Muscle layer of colon (tissue), 2 donors: ENCODE measurements around the gene LYPD6B.

Experiments
- H3K27ac ChIP-seq: one replicate; pipeline ENCODE4 v1.7.0; 2013; ENCODE audit warnings: low read depth, mild to moderate bottlenecking, low read length, moderate library complexity
- H3K27me3 ChIP-seq, 2 donors: one replicate each; pipeline ENCODE4 v1.7.0; 2013; ENCODE audit warnings: low read length in 2 of 2, mild to moderate bottlenecking in 2 of 2; ENCODE audit not compliant: insufficient read depth in 2 of 2, control insufficient read depth in 1 of 2
- H3K36me3 ChIP-seq: one replicate; pipeline ENCODE4 v1.7.0; 2013; ENCODE audit warnings: mild to moderate bottlenecking, low read length; ENCODE audit not compliant: insufficient read depth
- H3K4me1 ChIP-seq: one replicate; pipeline ENCODE4 v1.7.0; 2013; ENCODE audit warnings: mild to moderate bottlenecking, low read length; ENCODE audit not compliant: insufficient read depth
- H3K4me3 ChIP-seq, 2 donors: one replicate each; pipeline ENCODE4 v1.7.0; 2013; ENCODE audit warnings: low read length in 2 of 2, low read depth in 1 of 2, mild to moderate bottlenecking in 1 of 2, moderate library complexity in 1 of 2
- H3K9ac ChIP-seq: one replicate; pipeline ENCODE4 v1.7.0; 2013; ENCODE audit warnings: low read length
- H3K9me3 ChIP-seq: one replicate; pipeline ENCODE4 v1.7.0; 2013; ENCODE audit warnings: mild to moderate bottlenecking, low read length
- donor health status: abdominal sarcoma.
- donor health status: Adenocarcinoma of cecum.

Gene LYPD6B

DNA sequence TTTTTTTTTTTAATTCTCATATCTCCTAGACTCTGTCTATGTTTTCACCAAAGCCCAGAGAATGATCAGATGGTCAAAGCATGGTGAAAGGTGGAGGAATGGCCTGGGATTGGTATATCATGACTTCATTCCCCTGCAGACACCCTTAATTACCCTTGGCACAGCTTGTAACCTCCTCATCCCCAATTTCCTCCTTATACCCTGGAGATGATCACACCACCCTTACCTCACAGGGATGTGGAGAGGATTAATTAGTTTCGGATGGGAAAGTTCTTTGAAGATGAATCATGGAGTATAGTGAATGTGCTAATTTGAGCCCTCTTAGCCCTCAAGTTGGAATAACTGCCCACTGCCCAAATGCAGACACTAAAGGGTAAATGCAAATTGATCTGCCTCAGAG lies 153.9 kb downstream of the LYPD6B start:
- H3K36me3 ChIP-seq = no peaks in the 10 kb centered on the region
- no peak overlapping the region for H3K27ac ChIP-seq
- no peak overlapping the region for H3K4me3 ChIP-seq
- no peaks in the 10 kb centered on the region for H3K27me3 ChIP-seq
- no peaks in the 10 kb centered on the region for H3K4me1 ChIP-seq
- H3K9me3 ChIP-seq = no peaks in the 10 kb centered on the region
- H3K9ac ChIP-seq = no peak overlapping the region

DNA sequence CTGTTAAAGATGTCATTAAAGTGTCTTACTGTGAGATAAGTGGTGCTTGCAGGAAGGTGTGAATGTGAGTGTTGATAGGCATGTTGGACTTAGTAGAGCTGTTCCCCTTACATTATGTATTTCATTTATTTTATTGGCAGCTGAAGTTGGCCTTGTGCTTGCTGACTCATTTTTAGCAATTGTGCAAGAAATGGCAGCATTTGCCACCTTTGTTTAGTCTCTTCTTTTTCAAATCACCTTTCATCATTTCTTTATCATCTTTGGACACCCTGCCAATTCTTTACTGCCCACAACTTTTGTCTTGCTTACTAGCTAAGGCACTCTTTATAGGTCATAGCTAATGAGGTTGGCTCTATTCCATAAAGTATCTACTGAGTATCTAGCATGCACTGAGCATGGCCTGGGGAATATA lies 161.6 kb downstream of the LYPD6B start:
- no peaks in the 10 kb centered on the region for H3K27me3 ChIP-seq
- no peaks in the 10 kb centered on the region for H3K36me3 ChIP-seq
- no peaks in the 10 kb centered on the region for H3K9me3 ChIP-seq
- no peak overlapping the region for H3K27ac ChIP-seq
- H3K4me3 ChIP-seq = no peak overlapping the region
- H3K9ac ChIP-seq = no peak overlapping the region
- no peaks in the 10 kb centered on the region for H3K4me1 ChIP-seq

DNA sequence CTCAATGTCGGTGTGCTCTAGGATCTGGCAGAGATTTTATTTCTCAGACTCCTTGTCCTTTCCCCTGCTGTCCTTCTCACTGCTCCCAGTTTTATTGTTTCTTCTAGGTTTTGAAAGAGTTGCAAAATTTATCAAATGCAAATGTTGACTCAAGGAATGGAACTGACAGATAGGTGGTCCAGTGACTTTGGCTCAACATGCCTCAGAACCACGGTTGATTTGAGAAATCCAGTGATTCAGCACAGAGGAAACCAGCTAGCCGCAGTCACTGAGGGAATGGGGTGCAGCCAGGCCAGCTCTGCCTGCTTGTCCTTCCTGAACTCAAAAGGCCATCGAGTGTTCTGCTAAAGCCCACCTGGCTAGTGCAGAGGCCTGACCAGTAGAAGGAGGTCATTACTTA lies 166.2 kb downstream of the LYPD6B start:
- Histone ChIP-seq H3K4me3 (no peak overlapping the region), H3K27ac (no peak overlapping the region), H3K9me3 (no peaks in the 10 kb centered on the region), H3K4me1 (no peaks in the 10 kb centered on the region), H3K27me3 (no peaks in the 10 kb centered on the region), H3K36me3 (no peaks in the 10 kb centered on the region), H3K9ac (no peak overlapping the region)

DNA sequence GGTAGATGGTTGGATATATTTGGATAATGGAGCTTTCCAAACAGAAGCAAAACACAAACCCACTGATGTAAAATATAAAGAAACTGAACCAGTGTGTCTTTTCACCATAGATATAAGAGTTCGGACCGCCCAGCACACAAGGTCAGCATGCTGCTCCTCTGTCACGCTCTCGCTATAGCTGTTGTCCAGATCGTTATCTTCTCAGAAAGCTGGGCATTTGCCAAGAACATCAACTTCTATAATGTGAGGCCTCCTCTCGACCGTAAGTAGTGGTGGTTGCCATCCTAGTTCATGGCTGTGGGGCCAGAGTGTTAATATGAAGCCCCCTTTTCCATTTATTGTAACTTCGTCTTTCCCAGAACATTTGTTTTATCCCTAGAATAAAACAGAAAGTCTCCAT lies 166.6 kb downstream of the LYPD6B start:
- Histone ChIP-seq H3K4me3 (no peak overlapping the region), H3K9me3 (no peaks in the 10 kb centered on the region), H3K9ac (no peak overlapping the region), H3K27ac (no peak overlapping the region), H3K36me3 (no peaks in the 10 kb centered on the region), H3K4me1 (no peaks in the 10 kb centered on the region), H3K27me3 (no peaks in the 10 kb centered on the region)

DNA sequence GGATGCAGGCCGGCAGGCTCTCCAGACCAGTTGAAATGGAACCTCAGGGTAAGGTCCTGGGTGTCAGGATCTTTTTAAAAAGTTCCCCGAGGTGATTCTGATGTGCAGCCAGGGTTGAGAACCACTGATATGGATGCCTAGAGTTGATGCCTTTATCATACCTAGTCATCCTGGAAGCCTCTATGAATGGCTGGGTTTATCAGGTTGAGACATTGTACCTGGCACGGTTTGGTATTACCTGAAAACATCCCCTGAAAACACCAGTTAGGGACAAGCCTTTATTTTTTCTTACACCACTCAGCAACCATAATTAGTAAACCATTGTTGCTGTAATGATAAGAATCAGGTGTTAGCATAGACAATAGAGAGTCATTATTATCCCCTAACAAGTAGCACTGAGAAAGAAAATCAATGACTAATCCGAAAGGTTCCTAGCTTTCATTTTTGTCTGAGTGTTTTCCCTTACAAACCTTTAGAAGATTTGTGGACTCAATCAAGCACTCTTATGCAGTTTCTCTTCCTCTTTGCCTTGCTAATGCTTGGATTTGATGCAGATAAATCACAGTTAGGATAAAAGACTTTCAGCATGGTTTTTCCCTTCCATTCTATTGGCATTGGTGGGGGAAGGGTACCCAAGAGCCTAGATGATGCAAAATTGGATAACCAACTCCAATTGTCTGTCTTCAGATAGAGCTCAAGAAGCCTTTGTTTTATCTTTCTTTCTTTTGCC lies 175.4 kb downstream of the LYPD6B start:
- no peak overlapping the region for H3K9ac ChIP-seq
- H3K27ac ChIP-seq = no peak overlapping the region
- H3K9me3 ChIP-seq = no peaks in the 10 kb centered on the region
- no peaks in the 10 kb centered on the region for H3K36me3 ChIP-seq
- no peak overlapping the region for H3K4me3 ChIP-seq
- H3K4me1 ChIP-seq = no peaks in the 10 kb centered on the region
- no peaks in the 10 kb centered on the region for H3K27me3 ChIP-seq

DNA sequence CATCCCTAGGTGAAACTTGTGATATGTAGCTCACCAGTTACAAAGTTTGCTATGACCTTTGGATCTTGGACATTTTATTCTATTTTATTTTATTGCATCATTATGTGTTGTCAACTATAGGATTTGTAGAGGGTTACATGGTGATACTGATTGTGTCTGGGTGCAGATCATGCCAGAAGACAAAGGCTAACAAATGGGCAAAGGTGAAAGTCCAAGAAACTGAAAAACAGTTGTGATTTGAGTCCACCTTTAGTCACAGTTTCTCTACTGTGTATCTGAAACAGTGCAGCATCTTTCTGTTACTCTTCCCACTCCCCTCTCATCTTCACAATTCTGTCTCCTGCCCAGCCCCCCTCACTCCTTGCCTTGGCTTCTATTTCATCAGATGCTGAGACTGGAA lies 180.0 kb downstream of the LYPD6B start:
- Histone ChIP-seq H3K27me3 (no peaks in the 10 kb centered on the region), H3K9me3 (no peaks in the 10 kb centered on the region), H3K36me3 (no peaks in the 10 kb centered on the region), H3K27ac (no peak overlapping the region), H3K4me1 (no peaks in the 10 kb centered on the region), H3K4me3 (no peak overlapping the region), H3K9ac (no peak overlapping the region)

DNA sequence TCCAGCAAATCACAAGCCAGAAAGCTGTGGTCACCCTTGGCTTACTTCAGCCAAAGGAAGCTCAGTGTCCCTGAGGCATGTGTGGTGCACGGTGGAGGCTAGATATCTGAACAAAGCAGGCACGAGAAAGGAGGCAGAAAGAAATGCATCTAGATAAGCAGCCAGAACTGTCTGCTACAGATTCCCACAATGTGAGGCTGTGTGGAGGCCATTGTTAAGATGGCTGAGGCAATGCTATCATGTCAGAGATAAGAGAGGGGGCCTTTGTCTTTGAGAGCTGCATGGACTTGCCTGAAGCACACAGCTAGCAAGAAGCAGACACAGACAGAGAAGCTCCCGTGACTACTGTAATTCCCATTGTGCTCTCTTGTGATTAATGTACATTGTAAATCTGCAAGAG lies 181.4 kb downstream of the LYPD6B start:
- Histone ChIP-seq H3K9me3 (no peaks in the 10 kb centered on the region), H3K36me3 (no peaks in the 10 kb centered on the region), H3K4me1 (no peaks in the 10 kb centered on the region), H3K9ac (no peak overlapping the region), H3K4me3 (no peak overlapping the region), H3K27me3 (no peaks in the 10 kb centered on the region), H3K27ac (no peak overlapping the region)

DNA sequence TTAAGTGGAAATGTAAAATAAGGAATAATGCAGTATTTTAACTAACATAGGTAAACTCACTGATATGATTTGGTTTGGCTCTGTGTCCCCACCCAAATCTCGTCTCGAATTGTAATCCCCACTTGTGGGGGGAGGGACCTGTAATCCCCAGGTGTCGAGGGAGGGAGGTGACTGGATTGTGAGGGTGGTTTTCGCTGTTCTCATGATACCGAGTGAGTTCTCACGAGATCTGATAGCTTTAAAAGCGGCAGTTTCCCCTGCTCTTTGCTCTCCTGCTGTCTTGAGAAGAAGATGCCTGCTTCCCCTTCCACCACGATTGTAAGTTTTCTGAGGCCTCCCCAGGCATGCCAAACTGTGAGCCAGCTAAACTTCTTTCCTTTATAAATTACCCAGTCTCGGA lies 182.5 kb downstream of the LYPD6B start:
- H3K4me3 ChIP-seq = no peak overlapping the region
- no peak overlapping the region for H3K27ac ChIP-seq
- H3K9ac ChIP-seq = no peak overlapping the region
- no peaks in the 10 kb centered on the region for H3K36me3 ChIP-seq
- H3K4me1 ChIP-seq = no peaks in the 10 kb centered on the region
- H3K27me3 ChIP-seq = no peaks in the 10 kb centered on the region
- H3K9me3 ChIP-seq = no peaks in the 10 kb centered on the region

DNA sequence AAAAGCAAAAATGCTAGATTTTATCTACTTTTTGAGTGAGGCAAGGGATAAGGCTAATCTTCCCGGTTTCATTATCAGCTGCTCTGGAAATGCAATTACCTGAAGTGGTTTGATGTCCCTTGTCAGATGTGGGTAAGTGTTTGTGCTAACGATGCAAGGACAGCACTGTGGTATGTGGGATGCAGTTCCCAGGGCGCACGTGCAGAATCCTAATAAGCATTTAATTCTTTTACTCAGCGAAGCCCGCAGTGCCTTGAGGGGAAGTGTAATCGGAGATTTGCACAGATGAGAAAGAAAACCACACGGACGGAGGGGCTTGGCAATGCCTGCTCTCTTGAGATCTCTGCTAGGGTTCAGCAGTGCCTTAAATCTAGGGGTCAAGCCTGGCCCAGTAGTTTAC lies 183.4 kb downstream of the LYPD6B start:
- Histone ChIP-seq H3K36me3 (no peaks in the 10 kb centered on the region), H3K4me3 (no peak overlapping the region), H3K27ac (no peak overlapping the region), H3K4me1 (no peaks in the 10 kb centered on the region), H3K27me3 (no peaks in the 10 kb centered on the region), H3K9ac (no peak overlapping the region), H3K9me3 (no peaks in the 10 kb centered on the region)

DNA sequence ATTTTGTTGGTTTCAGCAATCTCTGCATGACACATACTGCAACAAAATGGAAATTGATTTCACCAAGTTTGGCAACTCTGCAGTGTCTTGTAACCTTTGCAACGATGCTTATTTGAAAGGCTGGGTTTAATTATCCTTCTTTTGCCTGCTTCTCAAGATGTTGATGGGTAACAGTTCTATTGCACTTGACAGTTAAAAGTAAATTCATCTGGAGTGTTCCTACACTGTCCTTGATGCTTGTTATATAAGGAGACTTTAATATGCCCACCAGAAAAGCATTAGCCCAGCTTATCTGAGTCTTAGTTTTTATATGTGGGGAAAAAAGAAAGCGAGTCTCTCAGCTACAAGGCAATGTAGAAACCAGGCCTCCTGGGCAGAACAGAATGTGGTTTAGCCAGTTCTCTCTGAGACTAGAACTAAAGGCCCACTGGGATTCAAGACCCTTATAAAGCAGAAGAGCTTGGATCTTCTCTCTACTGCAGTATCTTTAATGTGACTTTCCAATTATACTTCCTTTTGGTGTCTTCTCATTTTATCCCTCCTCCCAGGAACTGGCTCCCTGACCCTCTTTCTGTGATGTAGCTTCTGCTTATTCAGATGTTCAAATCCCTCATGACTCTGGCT lies 185.1 kb downstream of the LYPD6B start:
- H3K36me3 ChIP-seq = no peaks in the 10 kb centered on the region
- H3K9me3 ChIP-seq = no peaks in the 10 kb centered on the region
- H3K27me3 ChIP-seq = no peaks in the 10 kb centered on the region
- H3K4me3 ChIP-seq = no peak overlapping the region
- H3K9ac ChIP-seq = no peak overlapping the region
- H3K27ac ChIP-seq = no peak overlapping the region
- H3K4me1 ChIP-seq = no peaks in the 10 kb centered on the region

DNA sequence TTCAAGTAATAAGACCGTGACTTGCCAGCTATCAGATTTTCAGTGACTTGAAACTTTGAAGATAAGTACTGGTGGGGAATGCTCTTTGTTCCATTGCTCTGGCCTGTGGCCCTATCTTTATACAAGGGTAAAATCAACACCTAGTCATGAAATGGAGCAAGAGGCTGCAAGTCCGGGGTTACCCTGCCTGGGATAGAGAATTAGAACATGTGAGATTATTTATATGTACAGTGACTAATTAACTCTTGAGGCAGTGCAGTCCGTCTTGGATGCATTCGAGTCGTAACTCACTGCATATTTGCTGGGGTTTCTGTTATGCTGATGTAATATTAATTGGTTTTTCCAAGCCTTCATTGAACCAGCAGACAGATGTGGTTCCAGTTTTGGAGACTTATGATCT lies 186.0 kb downstream of the LYPD6B start:
- Histone ChIP-seq H3K9ac (no peak overlapping the region), H3K4me1 (no peaks in the 10 kb centered on the region), H3K27me3 (no peaks in the 10 kb centered on the region), H3K27ac (no peak overlapping the region), H3K9me3 (no peaks in the 10 kb centered on the region), H3K4me3 (no peak overlapping the region), H3K36me3 (no peaks in the 10 kb centered on the region)

DNA sequence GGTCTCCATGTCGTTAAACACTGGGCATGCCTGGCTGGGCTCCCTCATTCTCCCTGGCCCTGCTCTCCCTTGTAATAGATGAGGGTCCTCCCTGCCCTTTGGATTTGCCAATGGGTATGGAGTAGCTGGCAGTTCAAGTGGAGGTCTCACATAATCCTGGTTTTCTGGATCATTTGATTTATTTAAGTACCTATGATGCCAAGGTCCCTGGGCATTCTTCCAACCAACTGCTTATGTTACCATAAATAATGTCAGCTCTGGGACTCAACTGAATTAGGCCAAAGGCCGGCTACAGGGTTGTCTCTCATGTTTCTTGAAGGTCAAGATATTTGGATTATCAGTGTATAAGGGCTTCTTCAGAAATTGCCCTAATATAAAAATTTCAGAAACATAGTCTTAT lies 186.9 kb downstream of the LYPD6B start:
- H3K27me3 ChIP-seq = no peaks in the 10 kb centered on the region
- no peaks in the 10 kb centered on the region for H3K9me3 ChIP-seq
- no peaks in the 10 kb centered on the region for H3K4me1 ChIP-seq
- H3K36me3 ChIP-seq = no peaks in the 10 kb centered on the region
- H3K9ac ChIP-seq = no peak overlapping the region
- no peak overlapping the region for H3K4me3 ChIP-seq
- no peak overlapping the region for H3K27ac ChIP-seq
